HG03060 (cell line): ENCODE measurements around the gene MEGF11.

Experiments
- ATAC-seq: cut with Tn5 transposase; IDR thresholded peaks from one replicate; pipeline ENCODE4 v1.9.1; 2021; ENCODE audit warnings: low read depth, moderate number of reproducible peaks; ENCODE audit not compliant: unreplicated experiment

The MEGF11 gene

DNA sequence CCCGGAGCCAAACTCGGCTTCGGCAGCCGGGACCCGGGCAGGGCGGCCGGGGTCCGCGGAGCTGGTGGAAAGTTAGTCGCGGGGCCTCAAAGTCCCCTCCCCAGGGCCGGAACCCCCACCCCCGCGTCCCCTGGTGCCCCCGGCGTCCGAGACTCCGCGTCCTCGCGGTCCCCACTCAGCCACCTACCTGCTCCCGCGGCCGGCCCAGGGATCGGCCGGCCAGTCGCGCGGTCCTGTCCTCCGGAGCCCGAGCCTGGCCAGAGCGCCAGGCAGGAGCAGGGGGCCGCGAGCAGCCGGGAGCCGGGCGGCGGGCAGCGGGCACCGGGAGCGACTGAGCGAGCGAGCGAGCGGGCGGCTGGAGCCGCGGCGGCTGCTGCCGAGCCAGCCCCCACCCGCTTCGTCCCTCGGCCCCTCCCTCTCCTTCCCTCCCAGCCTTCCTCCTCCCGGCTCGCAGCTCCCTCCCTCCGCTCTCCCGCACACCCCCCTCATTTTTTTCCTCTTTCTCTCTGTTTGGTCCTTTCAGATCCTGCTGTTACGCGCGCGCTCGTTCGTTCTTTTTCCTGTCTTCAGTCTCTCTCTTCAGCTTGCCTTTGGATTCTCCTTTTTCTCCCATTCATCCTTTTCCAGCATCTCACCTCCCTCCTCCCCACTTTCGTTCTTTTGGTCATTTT lies at the start of gene MEGF11:
MEGF11 (minus strand) TSS at position 333 of the 671 bp plus-strand sequence. CDS start 125,347 bp downstream, outside the sequence.
- no peak for ATAC-seq

DNA sequence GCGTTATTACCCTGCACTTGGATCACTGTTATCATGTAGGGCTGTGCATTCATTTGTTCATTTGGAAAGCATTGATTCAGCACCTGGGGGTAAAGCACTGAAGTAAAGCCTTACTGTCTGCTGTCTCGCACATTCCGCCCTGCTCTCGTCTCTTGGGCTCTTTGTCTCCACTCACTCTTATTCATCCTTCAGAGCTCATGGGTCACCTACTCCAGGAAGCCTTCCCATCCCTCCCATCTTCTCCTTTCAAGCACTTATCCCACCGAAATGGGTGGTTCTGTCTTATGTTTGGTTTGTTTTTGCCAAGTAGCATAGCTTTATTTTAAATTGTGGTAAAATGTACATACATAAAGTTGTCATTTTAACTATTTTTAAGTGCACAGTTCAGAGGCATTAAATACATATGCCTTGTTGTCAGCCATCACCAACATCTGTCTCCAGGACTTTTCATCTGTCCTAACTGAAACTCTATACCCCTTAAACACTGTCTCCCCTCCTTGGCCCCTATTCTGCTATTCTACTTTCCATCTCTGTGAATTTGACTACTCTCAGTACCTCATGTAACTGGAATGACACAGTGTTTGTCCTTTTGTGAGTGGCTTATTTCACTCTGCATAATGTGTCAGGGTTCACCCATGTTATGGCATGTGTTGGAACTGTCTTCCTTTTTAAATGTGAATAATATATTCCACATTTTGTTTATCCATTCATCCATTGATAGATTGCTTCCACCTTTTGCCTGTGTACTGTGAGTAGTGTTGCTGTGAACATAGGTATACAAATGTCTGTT lies 49.1 kb upstream of the MEGF11 start:
- no peak for ATAC-seq

DNA sequence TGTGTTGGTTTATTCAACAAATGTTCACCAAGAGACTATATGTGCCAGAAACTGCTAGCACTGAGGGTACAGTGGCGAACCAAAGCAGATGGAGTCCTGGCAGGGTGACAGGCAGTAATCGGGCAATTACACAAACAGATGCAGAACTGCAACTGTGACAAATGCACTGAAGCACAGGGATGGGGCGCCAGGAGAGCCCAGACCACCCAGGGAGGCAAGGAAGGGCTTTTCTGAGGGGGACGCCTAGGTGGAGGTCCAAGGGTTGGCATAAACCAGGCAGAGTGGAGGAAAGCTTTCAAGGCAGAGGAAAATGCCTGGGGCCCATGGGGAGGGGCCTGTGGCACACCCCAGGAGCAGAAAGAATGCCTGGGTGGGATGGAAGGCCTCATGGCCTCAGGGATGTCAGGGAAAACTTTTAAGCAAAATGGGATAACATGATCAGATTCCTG lies 45.3 kb upstream of the MEGF11 start:
- no peak for ATAC-seq

DNA sequence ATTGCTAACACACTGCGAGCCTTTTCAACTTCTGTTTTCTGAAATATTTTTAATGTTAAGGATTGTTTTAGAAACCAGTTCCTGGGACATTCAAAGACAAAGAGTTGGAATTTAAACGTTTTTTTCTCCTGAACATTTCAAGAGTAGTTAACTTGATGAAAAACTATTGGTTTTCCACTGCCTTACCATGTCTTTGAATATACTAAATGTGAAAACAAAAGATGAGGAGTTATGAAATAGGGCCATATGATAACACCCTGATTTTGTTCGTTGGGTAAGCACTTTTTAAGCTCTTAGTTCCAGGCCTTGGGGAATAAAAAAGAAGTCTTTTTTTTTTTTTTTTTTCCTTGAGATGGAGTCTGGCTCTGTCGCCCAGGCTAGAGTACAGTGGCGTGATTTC lies 42.6 kb upstream of the MEGF11 start:
- ATAC-seq: no peak

DNA sequence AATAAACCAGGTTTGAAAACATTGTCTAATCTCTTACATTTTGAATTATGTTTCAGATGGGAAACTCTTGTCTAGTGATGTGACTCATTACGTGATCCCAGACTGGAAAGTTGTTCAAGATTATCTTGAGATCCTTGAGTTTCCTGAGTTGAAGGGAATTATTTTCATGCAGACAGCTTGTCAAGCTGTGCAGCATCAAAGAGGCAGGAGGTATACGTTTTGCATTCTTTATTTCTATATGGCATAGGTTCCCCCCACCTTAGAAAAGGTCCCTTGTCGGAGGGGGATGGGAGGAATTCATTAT lies 41.3 kb upstream of the MEGF11 start:
- ATAC-seq: no peak

DNA sequence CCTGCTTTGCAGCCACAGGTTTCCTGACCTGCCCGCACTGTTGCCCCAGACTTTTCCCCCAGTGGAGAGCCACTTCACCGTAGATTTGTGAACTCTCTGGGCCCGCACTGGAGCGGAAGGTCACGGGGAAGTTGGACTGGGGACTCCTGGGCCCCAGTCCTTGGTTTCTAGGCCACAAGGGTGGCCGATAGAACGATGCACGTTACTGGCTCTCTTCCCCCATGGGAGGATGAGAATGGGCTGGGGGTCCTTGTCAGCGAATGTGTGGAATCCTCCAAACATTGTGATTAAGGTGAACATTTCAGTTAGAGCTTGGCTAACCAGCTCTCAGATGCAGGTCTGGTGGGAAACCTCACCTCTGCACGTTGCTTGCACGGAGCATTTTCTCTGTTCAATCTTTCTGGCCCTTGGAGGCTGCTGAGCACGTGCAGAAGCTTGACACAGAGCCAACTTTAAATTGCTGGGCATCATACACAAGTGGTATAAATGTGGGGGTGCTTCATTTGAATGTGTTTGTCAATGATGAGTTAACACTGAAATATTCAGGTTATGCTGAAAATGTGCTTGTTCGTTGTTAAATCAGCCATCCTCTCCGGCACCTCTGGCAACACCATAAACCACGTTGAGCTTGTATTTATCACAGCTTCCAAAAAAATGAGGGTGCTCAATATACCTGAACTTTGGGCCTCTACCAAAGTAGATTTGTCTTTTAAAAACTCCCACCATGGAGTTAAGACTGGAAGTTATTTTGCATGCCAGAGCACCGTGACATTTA lies 40.8 kb upstream of the MEGF11 start:
- no peak for ATAC-seq

DNA sequence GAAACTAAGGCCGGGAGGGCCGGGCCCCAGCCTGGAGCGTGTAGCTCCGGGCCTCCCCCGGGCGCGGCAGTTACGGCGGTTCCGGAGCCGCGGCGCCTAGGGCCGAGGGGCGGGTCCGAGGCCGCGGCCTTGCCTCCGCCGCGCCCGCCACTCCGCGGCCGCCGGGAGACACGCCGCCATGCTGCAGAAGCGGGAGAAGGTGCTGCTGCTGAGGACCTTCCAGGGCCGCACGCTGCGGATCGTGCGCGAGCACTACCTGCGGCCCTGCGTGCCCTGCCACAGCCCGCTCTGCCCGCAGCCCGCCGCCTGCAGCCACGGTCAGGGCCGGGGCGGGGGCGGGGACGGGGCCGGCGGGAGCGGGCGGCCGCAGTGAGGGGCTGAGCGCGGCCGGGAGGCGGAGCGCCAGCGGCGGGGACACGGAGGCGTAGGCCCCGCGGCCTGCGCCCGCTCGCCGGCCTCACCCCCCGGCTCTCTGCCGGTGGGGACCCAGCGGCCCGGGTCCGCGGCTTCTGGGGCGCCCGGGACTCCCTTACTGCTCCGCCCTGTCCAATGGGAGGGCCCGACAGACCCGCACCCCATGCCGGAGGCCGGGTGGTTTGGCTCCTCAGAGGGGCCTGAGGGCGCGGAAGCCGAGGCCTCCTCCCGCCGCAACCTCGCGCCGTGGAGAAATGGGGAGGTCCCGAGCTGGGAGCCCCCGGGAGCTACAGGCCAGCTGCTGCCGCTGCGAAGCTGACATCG lies 40.0 kb upstream of the MEGF11 start, which contains the start of gene DIS3L:
DIS3L (plus strand) TSS at position 150 of the 738 bp plus-strand sequence; CDS start at position 179, 29 bp downstream.
- ATAC-seq: no peak

DNA sequence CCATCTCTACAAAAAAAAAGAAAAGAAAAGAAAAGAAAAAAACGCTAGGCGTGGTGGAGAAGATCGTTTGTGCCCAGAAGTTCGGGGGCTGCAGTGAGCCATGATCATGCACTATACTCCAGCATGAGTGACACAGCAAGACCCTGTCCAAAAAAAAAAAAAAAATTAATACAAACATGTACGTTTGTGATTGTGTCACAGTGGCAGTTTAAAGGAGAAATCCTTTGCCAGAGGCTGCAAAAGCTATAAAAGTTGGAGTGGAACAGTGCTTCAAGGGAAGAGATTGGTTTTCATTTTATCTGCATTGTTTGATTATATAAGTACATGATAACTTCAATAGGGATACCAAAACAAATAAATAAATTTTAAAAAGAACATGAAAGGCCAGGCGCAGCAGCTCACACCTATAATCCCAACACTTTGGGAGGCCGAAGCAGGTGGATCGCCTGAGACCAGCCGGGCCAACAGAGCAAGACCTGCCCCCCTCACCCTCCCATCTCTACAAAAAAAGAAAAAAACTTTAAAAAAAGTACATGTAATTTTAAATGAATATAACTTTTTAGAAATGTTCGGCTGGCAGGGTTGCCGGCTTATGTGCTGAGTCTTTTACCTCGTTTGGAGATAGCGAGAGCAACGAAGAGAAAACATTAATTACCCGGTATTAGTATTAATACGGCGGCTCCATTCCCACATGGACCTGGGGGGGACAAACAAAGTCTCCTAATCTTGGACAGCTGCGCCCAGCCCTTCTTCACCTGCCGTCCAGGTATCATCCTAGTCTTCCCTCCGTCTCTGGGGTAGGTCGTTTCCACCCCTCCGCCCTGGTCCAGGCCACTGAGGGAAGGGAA lies 39.2 kb upstream of the MEGF11 start:
- ATAC-seq: no peak

DNA sequence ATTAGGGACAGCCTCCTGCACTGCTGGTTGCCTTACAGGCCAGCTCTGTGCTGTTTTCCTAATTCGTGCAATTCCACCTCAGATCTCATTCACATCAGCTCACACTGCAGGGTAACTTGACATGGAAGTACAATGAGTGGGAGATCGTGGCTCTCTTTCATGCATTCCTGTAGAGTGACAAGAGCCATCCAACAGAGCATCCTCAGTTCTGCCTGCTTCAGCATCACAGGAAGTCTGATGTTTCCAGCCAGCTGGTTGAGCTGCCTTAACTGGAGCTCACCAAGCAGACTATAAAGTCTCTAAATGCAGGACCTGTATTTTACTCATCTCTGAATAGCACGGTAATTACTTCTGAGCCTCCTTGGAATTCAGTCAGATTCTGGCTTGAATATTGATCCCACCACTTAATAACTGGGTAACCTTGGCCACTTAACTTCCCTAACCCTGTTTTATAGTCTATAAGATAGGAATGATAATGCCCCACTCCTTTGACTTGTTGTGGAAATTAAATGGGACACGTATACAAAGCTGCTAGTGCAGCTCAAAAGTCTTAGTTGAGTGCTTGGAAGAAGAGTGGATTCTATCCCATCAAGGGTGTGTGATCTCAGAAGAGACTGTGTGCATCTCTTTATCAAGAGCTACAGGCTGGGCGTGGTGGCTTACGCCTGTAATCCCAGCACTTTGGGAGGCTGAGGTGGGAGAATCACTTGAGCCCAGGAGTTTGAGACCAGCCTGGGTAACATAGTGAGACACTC lies 38.4 kb upstream of the MEGF11 start:
- no peak for ATAC-seq

DNA sequence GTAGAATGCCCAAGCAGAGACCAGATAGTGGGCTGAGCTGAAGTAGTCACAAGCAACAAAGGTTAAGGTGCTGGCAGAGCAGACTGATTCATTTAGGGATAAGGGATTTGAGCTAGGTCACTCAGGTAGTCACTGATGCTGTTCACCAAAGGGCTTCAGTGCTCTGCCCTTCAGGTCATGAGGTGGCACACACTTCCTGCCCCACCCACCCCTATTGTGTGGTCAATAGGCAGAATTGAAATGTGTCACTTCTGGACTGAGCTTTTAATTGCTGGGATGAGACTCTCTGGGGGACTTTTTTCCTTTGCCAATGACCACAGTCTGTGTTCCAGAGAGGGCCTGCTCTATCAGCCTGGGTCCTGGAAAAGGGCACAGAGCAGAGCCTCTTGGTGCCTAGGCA lies 37.0 kb upstream of the MEGF11 start:
- no peak for ATAC-seq

DNA sequence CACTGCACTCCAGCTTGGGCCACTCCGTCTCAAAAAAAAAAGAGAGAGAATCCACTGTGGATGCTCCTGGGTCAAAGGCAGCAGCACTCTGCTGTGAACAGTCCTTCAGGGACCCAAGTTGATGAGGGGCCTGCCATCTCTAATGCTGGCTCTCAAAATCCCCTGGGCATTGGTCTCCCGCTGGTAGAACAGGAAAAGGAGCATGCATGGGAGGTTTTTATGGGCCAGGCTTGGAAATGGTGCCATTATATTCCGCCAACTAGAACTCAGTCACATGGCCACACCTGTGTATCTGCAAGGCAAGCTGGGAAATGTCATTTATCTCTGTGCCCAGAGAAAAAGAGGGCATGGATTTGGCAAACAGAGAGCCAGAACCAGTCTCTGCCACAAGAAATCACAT lies 36.5 kb upstream of the MEGF11 start:
- ATAC-seq: no peak

DNA sequence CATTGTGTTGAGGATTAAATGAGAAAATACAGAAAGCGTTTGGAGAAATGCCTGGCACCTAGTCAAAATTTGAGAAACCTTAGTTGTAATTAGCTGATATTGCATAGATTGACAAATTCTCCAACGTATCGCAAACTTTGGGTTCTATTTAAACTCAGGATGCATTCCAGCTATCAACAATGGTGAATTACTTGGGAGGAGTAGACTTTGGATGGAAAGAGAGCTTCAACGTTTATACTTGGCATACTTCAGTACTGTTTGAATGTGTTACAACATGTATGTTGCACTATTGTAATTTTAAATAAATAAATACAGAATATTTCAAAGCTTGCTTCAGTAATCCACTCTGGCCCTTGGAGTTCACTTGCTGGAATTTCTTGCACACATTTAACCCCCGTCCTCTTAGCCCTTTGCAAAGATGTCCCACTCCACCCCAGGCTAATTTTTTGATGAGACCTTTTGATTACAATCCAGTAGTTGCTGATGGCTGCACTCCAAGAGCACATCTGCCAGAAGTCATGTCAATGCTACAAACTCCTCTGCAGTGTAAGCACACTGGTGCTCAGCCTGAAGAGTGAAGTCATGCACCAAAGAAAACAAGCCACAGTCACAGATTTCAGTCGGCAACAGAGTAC lies 35.1 kb upstream of the MEGF11 start:
- ATAC-seq: no peak

DNA sequence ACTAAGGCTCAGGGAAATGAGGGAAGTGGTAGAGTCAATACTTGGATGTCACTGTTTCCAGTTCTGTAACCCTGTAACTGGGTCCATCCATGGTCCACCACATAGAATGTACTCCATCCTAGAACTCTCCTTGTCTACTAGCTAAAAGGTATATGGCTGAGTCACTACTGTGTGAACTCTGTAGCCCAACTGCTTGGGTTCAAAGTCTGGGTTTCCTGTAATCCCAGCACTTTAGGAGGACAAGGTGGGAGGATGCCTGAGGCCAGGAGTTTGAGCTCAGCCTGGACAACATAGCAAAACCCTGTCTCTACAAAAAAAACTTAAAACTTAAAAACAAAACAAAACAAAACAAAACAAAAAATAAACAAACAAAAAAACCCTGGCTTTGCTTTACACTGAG lies 34.5 kb upstream of the MEGF11 start:
- no peak for ATAC-seq

DNA sequence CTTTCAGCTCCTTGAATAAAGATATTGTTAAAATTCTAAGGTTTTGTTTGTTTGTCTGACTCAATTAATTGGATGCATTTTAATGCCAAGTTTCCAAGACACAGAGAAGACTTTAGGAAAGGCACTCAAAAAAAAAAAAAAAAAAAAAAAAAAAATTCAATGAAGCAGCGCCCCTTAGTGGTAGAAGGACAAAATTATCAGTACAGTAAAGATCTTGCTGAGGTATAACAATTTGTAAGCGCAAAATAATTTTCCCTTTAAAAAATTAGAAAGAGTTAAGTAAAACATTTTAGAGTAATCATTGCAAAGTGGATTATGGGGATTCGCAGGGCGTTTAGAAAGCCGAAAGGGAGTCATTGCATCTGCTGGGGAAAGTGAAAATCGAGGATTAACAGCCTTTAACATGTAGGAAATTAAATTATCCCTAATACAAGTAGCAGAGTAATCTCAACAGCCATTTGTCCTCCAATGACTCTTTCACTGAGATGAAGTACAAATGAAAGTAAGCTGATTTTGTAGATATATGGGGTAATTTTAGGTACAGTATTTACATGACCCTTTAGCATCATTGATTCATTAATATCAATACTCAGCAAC lies 34.0 kb upstream of the MEGF11 start:
- ATAC-seq: no peak

DNA sequence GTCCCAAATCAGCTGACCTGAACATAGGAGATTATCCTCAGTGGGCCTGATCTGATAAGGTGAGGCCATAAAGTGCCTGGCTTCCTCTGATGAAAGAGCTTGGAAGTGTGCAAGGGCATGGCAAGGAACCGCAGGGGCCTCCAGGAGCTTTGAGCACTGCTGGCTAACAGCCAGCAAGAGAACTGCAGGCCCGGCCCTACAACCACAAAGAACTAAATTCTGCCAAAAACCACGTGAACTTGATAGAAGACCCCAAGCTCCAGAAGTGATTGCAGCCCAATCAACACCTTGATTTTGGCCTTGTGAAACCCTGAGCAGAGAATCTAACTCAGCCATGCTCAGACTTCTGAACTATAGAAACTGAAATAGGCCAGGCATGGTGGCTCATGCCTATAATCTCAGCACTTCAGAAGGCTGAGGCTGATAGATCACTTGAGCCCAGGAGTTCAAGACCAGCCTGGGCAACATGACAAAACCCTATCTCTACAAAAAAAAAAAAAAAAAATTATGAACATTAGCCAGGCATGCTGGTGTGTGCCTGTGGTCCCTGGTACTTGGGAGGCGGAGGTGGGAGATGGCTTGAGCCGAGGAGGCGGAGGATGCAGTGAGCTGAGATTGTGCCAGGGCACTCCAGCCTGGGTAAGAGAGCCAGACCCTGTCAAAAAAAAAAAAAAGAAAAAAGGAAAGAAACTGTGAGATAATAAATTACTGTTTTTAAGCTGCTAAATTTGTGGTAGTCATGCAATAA lies 32.2 kb upstream of the MEGF11 start:
- ATAC-seq: no peak

DNA sequence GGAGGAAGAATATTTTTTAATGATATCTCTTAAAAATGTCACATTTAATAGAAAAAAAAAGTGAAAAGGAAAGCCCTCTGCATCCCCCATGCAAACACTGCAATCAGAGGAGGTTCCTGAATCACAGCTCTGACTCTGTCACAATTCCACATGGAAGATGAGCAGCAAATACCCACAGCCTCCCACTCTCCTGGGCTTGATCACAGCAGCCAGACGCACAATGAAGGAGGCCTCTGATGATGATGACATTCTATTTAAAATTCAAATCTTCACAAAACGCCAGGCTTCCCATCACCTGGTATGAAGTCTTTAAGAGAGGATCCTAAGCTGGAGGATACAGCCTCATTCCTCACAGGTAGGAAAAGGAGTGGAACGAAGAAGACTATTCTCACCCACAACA lies 30.7 kb upstream of the MEGF11 start:
- ATAC-seq: no peak

DNA sequence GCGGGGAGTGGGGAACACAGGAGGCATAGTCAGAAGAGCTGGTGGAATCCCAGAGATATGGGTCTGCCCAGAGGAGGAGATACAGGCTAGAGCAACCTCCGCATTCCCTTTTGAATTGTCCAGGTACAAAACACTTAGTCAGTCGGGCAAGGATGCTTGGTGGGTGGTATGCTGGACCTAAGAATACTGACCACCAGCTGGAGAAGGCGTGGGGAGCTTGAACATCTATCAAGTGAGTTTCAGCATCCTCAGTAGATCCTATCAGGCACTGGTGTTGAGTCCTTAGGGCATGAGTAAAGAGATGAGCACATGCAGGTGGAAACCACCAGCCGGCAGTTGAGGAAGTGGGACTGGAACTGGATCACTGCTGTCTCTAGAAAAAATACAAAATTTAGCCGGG lies 25.1 kb upstream of the MEGF11 start:
- no peak for ATAC-seq

DNA sequence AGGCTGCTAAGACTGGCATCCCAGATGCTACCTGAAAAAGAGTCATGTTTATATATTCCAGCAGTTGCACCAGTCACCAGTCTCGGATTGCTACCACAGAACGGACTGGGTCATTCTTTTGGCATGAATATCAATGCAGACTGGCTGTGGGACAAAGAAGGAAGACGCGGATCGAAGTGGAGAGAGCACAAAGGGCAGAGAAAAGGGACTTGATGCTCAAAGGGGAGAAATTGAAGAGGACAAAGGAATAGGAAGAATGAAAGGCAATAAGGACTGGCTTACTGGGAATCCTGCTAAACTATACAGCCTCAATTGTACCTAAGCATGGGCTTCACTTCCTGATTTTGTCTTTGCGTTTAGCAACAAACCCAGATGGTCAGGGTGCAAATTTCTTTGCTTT lies 24.5 kb upstream of the MEGF11 start:
- no peak for ATAC-seq
